RWPE1 (cell line): ENCODE measurements around the gene BUD23.
A peak's percentile ranks its signal among the peaks of the same experiment; 100 is the strongest.
"Not testable (repeated sequence)": the region's sequence is repeated elsewhere in the genome, so short reads cannot be mapped to it uniquely, and the experiment has no call there.

ENCODE experiments used
- CTCF ChIA-PET: fragments of 350-600 bp; sonication (Branson Sonifier 250); formaldehyde crosslinking; extraction: SDS; loops from one replicate; lab custom pipeline; 2021; lab: Yijun Ruan, JAX
- POLR2A ChIA-PET: fragments of 400-600 bp; formaldehyde crosslinking; extraction: SDS; loops from one replicate; lab custom pipeline; 2020; ENCODE audit warnings: antibody characterized with exemption; ENCODE audit not compliant: low non-redundant PET; lab: Yijun Ruan, JAX
- DNase-seq: peaks from one replicate; pipeline ENCODE4 v3.0.0; 2012; ENCODE audit warnings: low spot score
- H3K27ac ChIP-seq: fragments of 450-650 bp; 2 replicates; pipeline ENCODE4 v1.5.1; 2017
- TF ChIP-seq, protein P1 (sequence below): fragments of 450-650 bp; conservative IDR thresholded peaks from 2 replicates; pipeline ENCODE4 v1.5.1; 2017; ENCODE audit warnings: low read depth, mild to moderate bottlenecking

BUD23 gene

DNA sequence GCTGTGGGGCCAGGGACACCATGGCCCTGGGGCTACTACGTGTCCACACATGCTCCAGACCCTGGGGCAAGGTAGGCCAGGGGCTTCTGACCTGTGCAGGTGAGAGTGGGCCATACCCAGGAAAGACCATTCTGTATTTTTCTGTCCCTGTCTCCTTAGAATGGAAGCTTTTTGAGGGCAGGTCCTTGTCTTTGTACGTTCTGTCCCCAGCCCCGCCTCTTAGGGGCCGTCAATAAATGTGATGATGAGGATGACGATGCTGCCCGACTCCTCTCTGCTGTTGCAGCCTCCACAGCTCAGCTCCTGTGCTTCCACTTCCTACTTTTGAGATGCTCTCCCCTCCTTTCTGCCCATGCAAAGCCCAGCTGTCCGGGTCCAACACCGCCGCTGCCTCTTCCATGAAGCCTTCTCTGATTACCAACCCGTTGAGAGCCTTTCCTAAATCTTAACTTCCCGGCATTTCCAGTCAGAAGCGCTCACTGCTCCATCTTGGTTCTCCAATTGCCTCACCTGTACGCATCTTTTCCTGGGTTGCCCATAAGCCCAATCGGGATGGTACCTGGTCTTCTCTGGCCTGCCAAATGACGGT, 11.4 kb upstream of the BUD23 start:
- POLR2A ChIA-PET = no interaction called here
- TF ChIP-seq, protein P1, sequence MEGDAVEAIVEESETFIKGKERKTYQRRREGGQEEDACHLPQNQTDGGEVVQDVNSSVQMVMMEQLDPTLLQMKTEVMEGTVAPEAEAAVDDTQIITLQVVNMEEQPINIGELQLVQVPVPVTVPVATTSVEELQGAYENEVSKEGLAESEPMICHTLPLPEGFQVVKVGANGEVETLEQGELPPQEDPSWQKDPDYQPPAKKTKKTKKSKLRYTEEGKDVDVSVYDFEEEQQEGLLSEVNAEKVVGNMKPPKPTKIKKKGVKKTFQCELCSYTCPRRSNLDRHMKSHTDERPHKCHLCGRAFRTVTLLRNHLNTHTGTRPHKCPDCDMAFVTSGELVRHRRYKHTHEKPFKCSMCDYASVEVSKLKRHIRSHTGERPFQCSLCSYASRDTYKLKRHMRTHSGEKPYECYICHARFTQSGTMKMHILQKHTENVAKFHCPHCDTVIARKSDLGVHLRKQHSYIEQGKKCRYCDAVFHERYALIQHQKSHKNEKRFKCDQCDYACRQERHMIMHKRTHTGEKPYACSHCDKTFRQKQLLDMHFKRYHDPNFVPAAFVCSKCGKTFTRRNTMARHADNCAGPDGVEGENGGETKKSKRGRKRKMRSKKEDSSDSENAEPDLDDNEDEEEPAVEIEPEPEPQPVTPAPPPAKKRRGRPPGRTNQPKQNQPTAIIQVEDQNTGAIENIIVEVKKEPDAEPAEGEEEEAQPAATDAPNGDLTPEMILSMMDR = no peak
- H3K27ac ChIP-seq = no peak overlapping the region
- no peak for DNase-seq
- CTCF ChIA-PET = interaction anchor here (0.7 to 1.7 kb wide), 2 partner anchors 43 to 65 kb away, joined by 3 to 7 read pairs; no protein-coding TSS in a partner anchor

GRCh38 chr7:73674468-73675124, 8.8 kb upstream of the BUD23 start:
- ChIA-PET POLR2A (no interaction called here), CTCF (interaction anchor here (0.6 to 1.0 kb wide), 3 partner anchors 51 to 58 kb away, joined by 3 to 4 read pairs (median 4); no protein-coding TSS in a partner anchor)
- no peak overlapping the region for H3K27ac ChIP-seq
- TF ChIP-seq, protein P1 = no peak
- DNase-seq = no peak

GRCh38 chr7:73676062-73676461, 7.3 kb upstream of the BUD23 start:
- H3K27ac ChIP-seq, DNase-seq: not testable (repeated sequence)
- ChIA-PET POLR2A (interaction anchor here (0.6 kb wide), 1 partner anchor 194 kb away, joined by 3 read pairs; no protein-coding TSS in a partner anchor), CTCF (interaction anchor here (0.6 to 1.4 kb wide), 3 partner anchors 8 to 130 kb away, joined by 3 to 5 read pairs (median 3); partner anchors contain the start of gene VPS37D)

- CTCF ChIA-PET = no interaction called here
- no peak for DNase-seq
- POLR2A ChIA-PET = no interaction called here
- TF ChIP-seq, protein P1 = no peak
- H3K27ac ChIP-seq = no peak overlapping the region
Measured at GRCh38 chr7:73678862-73679261, 4.5 kb upstream of the BUD23 start.

DNA sequence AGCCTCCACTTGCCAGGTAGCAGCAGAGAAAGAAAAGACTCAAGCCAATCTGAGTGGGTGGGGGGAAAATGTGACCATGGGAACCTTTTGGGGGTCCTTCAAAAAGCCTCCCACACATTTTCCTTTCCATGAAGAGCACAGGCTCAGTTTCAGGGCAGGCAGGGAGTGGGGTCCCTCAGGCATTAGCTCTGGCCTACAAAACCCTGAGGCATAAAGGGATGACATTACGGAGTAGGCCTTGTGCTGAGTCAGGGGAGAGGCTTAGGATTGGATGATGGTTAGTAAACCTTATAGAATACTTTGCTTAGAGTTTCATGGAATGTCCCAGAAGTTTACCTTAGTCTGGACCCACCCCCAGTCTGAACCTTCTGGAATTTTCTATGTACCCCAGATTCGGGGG, 3.7 kb upstream of the BUD23 start:
- DNase-seq = no peak
- H3K27ac ChIP-seq = peak overlapping the region; percentile 38
- TF ChIP-seq, protein P1 = no peak
- ChIA-PET POLR2A (no interaction called here), CTCF (no interaction called here)

- ChIA-PET CTCF (no interaction called here), POLR2A (interaction anchor here (0.6 to 0.7 kb wide), 3 partner anchors 16 to 80 kb away, joined by 3 to 4 read pairs (median 4); no protein-coding TSS in a partner anchor)
- H3K27ac ChIP-seq = no peak overlapping the region
- DNase-seq = no peak
- TF ChIP-seq, protein P1 = no peak
Measured at GRCh38 chr7:73680501-73680900, 2.9 kb upstream of the BUD23 start.

GRCh38 chr7:73681031-73681430, 2.4 kb upstream of the BUD23 start:
- peak overlapping the region; percentile 28 for H3K27ac ChIP-seq
- POLR2A ChIA-PET = interaction anchor here (0.6 kb wide), 2 partner anchors 30 to 80 kb away, joined by 4 read pairs; no protein-coding TSS in a partner anchor
- TF ChIP-seq, protein P1 = no peak
- no peak for DNase-seq
- CTCF ChIA-PET = no interaction called here
